ENCODE data around the gene FBLN1. TPM values are rescaled to one million over a fixed set of nuclear protein-coding genes. Genes with fewer than 3 reads are reported as not detected.
"Not testable (repeated sequence)": the region's sequence is repeated elsewhere in the genome, so short reads cannot be mapped to it uniquely, and the experiment has no call there.

FBLN1 gene
- total RNA-seq, 2 donors from 2014 or later, result 0.39 to 0.57 TPM

DNA sequence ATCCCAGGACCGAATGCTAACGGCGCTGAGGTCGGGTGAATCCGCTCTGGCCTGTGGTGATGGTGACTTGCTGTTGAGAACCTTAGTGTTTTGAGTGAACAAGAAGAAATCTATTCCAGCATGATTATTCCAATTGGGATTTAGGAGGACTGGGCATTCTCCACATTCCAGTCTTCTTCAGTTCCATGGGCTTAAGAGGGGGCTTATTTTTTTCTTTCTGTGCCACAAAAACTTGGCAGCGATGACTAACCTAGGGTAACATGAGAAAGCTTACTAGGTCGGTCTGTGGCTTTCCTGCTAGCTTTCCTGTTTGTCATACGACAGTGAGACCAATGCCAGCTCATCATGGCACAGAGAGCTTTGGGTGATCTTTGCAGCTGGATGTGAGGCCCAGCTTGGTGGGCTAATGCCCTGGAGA, 106.1 kb downstream of the FBLN1 start:
- H3K36me3 Mint-ChIP-seq, result no peaks in the 10 kb centered on the region
- H3K27ac Mint-ChIP-seq, result peak overlapping the region in 1 of 2 donors; percentile 40
- DNase-seq (ENCODE audit: low spot score in 2 of 2), result no peak
- ATAC-seq, result peak; percentile 78 to 83
- no peaks in the 10 kb centered on the region for H3K9me3 Mint-ChIP-seq

DNA sequence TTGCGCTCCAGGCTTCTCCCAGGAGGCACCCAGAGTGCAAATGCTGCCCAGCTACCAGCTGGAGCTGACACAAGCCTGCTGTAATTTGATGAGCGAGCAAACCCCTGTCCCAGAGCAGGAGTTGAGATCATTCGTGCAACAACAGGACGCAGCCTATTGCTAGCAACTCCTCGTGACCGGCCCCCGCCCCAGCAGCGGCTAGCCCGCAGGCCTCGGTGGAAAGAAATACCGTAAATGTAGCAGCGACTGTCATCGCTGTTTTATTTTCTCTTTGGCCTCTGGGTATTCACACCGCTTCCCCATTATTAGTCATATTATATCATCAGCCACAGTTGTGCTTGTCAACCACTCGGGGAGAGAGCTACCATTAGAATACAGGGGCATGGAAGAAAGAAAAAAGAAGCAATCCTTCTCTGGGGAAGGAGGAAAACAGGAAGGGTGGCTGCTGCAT, 109.8 kb downstream of the FBLN1 start:
- no peaks in the 10 kb centered on the region for H3K9me3 Mint-ChIP-seq
- H3K27ac Mint-ChIP-seq, result no peak overlapping the region
- ATAC-seq (peak; percentile 63 to 69), DNase-seq (ENCODE audit: low spot score in 2 of 2) (no peak)
- no peaks in the 10 kb centered on the region for H3K36me3 Mint-ChIP-seq

DNA sequence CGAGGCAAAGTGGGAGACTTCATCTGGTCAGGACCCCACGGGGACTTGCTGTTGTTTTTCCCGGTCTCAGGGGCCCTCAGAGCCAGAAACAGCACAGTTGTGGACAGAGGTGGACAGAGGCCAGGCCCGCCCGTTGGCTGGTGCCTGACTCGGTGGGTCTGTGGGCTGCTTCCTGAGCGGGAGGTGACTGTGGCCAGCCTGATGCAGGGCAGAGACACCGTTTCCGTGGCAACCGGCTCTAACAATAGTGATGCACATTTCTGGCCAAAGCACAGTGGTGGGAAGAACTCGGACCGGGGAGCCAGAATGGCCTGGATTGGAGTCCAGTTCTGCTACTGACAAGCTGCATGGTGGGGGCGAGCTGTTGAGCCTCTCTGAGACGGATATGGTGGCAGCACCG, 110.3 kb downstream of the FBLN1 start:
- Mint-ChIP-seq H3K36me3 (no peaks in the 10 kb centered on the region), H3K27ac (no peak overlapping the region), H3K9me3 (no peaks in the 10 kb centered on the region)
- ATAC-seq (peak in 1 of 2 donors; percentile 5), DNase-seq (ENCODE audit: low spot score in 2 of 2) (no peak)

DNA sequence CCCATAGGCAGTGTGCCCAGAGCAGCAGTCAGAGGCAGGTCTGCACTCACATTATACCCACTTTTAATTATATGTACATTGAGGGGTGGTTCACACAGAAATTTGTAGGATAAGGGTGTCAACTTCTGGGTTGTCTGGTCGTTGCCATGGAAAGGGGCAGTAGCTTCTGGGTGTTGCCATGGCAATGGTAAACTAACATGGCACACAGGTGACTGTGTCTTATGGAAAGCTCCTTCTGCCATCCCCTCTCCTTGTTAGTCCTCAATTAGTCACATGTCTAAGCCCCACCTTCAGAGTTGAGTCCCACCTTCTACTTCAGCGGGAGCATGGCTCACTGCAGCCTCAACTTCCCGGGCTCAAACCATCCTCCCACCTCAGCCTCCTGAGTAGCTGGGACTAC, 112.7 kb downstream of the FBLN1 start:
- no peak for ATAC-seq
- no peak overlapping the region for H3K27ac Mint-ChIP-seq
- H3K36me3 Mint-ChIP-seq, result no peaks in the 10 kb centered on the region
- no peaks in the 10 kb centered on the region for H3K9me3 Mint-ChIP-seq
- no peak for DNase-seq (ENCODE audit: low spot score in 2 of 2)

DNA sequence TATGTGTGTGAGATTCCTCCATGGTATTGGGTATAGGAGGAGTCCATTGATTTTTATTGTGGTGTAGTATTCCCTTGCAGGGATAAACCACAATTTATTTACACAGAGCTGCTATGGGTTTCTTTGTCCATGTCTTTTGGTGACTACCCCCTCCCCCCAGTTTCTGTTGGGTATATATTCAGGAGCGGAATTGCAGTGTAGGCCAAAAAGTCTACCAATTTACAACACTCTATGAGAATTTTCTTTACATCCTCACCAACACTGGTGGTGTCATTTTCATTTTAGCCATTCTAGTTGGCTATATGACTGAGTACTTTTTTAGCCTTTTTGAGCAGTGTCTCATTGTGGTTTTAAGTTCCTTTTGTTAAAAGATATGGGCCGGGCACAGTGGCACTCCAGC, 113.7 kb downstream of the FBLN1 start:
- DNase-seq (ENCODE audit: low spot score in 2 of 2) (no peak), ATAC-seq (no peak)
- no peaks in the 10 kb centered on the region for H3K36me3 Mint-ChIP-seq
- H3K9me3 Mint-ChIP-seq, result no peaks in the 10 kb centered on the region
- H3K27ac Mint-ChIP-seq, result no peak overlapping the region

DNA sequence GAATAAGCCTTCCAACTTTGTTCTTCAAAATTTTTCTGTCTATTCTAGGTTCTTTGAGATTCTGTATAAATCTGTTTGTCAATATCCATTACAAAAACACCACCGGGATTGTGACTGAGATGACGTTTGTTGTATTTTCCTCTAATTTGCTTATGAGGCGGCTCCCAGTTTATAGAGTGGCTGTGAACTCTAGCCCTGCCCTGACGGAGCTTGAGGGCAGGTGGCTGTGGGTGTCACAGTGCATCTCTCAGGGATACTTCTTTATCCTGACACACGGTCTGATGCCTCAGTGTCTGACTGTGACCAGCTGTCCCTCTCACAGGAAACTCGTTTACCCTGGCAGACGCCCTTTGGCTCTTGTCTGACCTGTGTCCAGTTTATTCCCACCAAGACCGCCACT, 115.3 kb downstream of the FBLN1 start:
- H3K9me3 Mint-ChIP-seq, result no peaks in the 10 kb centered on the region
- no peak for ATAC-seq
- H3K36me3 Mint-ChIP-seq, result no peaks in the 10 kb centered on the region
- no peak for DNase-seq (ENCODE audit: low spot score in 2 of 2)
- H3K27ac Mint-ChIP-seq, result no peak overlapping the region

DNA sequence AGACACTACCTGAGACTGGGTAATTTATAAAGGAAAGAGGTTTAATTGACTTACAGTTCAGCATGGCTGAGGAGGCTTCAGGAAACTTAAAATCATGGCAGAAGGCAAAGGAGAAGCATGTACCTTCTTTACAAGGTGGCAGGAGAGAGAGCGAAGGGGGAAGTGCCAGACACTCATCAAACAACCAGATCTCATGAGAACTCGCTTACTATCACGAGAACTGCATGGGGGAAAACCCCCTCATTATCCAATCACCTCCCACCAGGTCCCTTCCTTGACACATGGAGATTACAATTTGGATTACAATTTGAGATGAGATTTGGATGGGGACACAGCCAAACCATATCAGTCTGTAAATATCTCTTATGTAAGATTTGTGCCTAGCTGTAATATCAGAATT, 118.0 kb downstream of the FBLN1 start:
- Mint-ChIP-seq H3K36me3 (no peaks in the 10 kb centered on the region), H3K27ac (no peak overlapping the region), H3K9me3 (no peaks in the 10 kb centered on the region)
- DNase-seq (ENCODE audit: low spot score in 2 of 2) (no peak), ATAC-seq (no peak)

DNA sequence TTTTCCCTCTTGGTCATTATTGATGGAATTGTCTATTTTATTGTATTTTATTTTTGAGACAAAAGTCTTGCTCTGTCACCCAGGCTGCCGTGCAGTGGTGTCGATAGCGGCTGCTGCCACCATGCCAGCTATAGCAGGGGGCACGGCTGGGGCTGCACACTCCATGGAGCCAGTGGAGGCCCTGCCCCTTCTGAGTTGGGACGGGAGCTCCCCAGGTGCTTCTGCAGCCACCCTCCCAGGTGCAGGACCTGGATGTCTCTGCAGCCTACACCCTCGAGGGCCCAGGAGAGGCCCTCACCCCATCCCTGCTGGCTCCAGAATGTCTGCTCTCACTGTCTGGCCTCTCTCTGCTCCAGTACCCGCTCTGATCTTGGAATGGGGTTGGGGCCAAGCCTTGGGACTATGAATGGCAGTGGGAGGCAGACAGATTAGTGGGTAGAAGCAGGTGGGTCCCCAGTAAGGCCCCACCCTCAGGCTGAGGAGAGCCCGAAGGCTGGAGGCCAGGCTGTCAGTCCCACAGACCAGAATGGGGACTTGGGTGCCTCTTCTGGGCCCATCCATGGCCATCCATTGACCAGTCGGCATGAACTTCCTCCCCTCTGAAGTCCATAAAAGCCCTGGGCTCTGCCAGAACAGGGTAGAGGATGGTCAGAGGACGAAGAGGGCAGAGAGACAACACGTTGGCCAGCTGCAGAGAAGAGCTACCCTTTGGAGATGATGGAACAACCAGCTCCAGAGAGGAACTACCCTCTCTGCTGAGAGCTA, 119.3 kb downstream of the FBLN1 start:
- Mint-ChIP-seq H3K36me3 (no peaks in the 10 kb centered on the region), H3K27ac (no peak overlapping the region), H3K9me3 (no peaks in the 10 kb centered on the region)
- DNase-seq (ENCODE audit: low spot score in 2 of 2) (no peak), ATAC-seq (no peak)

DNA sequence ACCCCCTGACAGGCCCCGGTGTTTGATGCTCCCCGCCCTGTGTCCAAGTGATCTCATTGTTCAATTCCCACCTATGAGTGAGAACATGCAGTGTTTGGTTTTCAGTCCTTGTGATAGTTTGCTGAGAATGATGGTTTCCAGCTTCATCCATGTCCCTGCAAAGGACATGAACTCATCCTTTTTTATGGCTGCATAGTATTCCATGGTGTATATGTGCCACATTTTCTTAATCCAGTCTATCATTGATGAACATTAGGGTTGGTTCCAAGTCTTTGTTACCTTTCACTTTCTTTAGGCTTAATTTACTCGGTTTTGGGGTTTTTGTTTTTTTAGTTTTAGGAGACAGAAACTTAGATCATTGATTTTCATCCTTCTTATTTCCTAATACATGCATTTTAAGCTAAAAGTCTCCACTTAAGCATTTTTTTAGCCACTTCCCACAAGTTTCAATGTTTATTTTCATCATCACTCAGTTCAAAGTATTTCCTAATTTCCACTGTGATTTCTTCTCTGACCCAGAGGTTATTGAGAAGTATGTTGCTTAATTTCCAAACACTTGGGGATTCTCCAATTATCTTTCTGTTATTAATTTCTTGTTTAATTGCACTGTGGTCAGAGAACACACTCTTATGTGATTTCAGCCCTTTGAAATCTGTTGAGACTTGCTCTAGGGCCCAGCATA, 120.9 kb downstream of the FBLN1 start:
- not testable (repeated sequence) for DNase-seq (ENCODE audit: low spot score in 2 of 2); ATAC-seq; H3K27ac Mint-ChIP-seq

DNA sequence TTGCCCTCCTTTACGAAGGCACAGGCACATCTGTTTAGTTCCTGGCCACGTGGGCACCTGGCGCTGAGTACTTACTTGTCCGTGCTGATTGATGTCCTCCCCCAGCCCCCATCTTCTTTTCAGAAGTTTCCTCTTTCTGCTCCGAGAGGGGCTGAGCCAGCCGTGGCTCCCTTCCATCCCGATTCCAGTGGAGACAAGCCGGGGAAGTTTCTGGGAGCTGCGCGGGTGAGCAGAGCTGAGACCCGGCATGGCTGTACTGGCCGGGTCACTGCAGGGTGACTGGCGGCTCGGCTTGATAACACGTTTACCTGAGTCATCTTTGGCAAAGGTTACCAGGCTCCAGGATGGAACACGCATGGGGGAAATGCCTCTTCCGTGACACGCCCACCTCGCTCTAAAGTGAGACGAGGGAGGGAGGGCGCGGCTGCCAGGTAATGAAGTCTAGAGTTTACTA, 123.5 kb downstream of the FBLN1 start:
- no peak overlapping the region for H3K27ac Mint-ChIP-seq
- ATAC-seq (no peak), DNase-seq (ENCODE audit: low spot score in 2 of 2) (no peak)
- H3K9me3 Mint-ChIP-seq, result no peaks in the 10 kb centered on the region
- H3K36me3 Mint-ChIP-seq, result no peaks in the 10 kb centered on the region

More for the DNA sequence above, 120.9 kb downstream of the FBLN1 start:
- not testable (repeated sequence) for H3K36me3 Mint-ChIP-seq, H3K9me3 Mint-ChIP-seq

DNA sequence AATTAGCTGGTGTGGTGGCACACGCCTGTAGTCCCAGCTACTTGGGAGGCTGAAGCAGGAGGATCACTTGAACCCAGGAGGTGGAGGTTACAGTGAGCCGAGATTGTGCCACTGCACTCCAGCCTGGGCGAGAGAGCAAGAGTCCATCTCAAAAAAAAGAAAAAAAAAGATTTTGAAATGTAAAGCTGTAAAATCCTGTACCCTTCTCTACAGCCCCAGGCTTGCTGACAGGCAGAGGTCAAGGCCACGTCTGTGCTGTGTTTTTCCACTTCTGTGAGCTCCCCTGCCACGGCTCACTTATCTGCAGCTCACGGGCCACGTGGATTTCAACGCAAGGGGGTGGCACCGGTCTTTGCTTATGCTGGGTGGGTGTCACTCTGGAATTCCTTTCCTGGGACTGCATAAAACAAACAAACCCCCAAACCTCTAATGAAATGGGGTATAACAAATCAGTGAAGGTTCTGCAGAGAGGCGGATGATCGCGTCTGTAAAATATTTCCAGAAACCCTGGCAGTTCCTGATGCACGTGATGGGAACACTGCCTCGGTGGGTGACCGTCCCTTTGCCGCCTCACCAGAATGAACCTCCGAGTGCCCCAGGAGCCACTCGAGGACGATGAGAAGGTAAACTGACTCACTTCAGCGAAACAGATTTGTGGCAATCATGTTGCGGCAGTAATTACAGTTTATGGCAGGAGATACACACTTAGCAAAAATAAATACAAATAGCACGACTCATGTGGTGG, 125.0 kb downstream of the FBLN1 start:
- no peak for DNase-seq (ENCODE audit: low spot score in 2 of 2)
- H3K27ac Mint-ChIP-seq, result no peak overlapping the region
- no peaks in the 10 kb centered on the region for H3K36me3 Mint-ChIP-seq
- no peak for ATAC-seq
- no peaks in the 10 kb centered on the region for H3K9me3 Mint-ChIP-seq

DNA sequence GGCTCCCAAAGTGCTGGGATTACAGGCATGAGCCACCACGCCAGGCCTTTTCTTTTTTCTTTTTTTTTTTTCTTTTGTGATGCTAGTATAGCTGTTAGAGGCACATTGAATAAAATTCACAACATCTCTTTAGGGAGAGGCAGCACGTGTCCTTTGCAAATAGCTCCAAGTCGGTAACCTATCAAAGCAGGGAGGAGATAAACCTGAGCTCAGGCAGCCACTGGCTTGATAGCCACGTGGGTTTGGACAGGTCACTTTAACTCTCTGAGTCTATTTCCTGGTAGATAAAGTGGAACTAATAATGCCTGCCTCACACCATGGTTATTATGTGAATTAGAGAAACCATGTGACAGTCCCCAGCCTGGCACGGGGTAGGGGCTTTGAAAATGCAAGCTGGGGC, 125.8 kb downstream of the FBLN1 start:
- ATAC-seq (no peak), DNase-seq (ENCODE audit: low spot score in 2 of 2) (no peak)
- Mint-ChIP-seq H3K9me3 (no peaks in the 10 kb centered on the region), H3K27ac (no peak overlapping the region), H3K36me3 (no peaks in the 10 kb centered on the region)

DNA sequence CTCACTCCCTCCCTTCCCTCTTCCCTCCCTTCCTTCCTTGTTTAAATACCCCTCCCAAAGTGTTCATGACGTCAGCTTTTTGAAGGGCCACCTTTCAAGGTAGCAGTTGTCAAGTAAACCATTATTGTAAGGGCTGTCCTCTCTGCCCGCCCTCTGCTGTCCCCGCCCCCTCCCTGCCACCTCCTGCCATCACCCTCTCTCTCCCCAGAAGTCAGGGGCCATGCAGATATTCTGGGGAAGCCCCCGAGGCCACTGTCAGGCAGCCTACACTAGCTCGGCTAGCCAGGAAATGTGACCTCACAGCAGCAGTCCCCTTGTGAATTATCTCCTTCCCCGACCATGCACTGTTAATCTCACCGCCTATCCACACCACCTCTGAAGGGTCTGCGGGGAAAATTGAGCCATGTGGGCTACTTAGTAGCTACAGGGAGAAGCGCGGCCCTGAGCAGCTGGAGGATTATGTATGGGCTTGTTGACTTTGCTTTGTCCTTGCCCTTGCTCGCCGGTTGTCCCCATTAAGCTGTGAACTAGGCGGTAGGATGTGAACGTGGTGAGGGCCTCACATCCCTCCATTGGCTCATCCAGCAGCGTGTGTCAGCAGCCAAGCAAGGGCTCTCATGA, 126.9 kb downstream of the FBLN1 start:
- Mint-ChIP-seq H3K36me3 (no peaks in the 10 kb centered on the region), H3K27ac (no peak overlapping the region), H3K9me3 (no peaks in the 10 kb centered on the region)
- ATAC-seq (no peak), DNase-seq (ENCODE audit: low spot score in 2 of 2) (no peak)

DNA sequence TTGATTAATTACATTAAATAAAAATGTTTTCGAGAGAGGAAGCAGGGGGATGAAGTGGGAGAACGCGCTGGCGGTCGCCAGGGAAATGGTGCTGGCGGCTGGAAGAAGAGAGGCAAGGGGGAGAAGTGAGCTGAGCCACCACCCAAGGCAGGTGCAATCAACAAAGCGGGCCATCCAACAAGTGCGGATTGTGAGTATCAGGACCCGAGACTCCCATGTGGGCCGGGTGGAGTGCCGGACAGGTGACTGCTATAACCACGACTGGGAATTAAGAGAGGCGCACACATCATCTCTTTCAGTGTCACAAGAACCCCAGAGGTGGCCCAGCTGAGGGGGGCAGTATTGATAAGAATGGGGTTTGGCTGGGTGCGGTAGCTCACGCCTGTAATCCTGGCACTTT, 127.8 kb downstream of the FBLN1 start:
- Mint-ChIP-seq H3K27ac (no peak overlapping the region), H3K36me3 (no peaks in the 10 kb centered on the region), H3K9me3 (no peaks in the 10 kb centered on the region)
- DNase-seq (ENCODE audit: low spot score in 2 of 2) (no peak), ATAC-seq (no peak)

DNA sequence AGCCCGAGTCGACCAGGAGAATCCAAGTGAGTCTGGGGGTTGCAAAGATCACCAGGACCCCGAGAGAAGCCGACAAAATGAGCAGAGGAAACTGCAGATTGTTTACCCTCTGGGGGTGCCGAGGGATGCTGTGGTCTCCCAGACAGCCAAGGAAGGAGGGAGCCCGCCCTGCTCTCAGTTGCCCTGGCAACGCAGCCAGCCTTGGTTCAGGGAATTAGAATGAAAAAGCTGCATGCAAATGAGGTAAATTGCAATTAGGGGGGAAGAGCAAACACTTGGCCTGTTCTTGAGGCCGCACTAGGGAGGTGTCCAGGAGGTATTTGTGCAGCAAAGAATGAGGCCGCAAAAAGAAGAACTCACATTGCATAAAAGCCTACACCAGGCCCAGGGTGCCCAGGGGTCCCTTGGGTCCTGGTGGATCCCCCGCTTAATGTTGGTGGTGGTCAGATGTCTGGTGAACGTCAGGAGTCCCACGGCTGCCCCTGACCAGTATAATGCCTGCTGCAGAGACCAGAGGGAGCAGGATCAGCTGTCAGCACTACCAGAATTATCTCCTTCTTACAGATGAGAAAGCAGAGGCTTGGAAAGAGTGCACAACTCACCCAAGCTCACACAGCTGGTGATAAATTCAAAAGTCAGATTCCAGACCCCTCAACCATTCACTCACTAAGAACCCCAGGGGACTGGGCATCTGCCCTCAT, 128.6 kb downstream of the FBLN1 start:
- Mint-ChIP-seq H3K27ac (no peak overlapping the region), H3K36me3 (no peaks in the 10 kb centered on the region), H3K9me3 (no peaks in the 10 kb centered on the region)
- DNase-seq (ENCODE audit: low spot score in 2 of 2), result no peak
- ATAC-seq, result no peak

DNA sequence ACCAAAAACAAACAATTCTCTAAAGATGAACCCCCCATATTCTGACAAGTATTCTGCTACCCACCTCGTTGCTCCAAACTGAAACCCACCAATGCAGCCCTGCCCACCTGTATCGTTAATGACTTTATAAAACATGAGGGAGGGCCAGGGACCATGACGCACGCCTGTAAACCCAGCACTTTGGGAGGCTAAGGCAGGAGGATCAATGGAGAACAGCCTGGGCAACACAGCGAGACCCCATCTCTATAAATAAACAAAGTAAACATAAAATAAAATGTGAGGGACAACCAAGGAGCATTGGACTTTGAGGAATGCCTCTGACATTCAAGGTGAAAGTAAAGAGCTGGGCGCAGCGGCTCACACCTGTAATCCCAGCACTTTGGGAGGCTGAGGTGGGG, 129.2 kb downstream of the FBLN1 start:
- Mint-ChIP-seq H3K27ac (no peak overlapping the region), H3K9me3 (no peaks in the 10 kb centered on the region)
- ATAC-seq, result no peak

More for the DNA sequence above, 129.2 kb downstream of the FBLN1 start:
- DNase-seq (ENCODE audit: low spot score in 2 of 2), result no peak
- no peaks in the 10 kb centered on the region for H3K36me3 Mint-ChIP-seq
